HL-60 (cell line): ENCODE measurements around the gene MDH2.

Experiments
- DNase-seq, 2 experiments: peaks; one replicate each; pipeline ENCODE4 v3.0.0-alpha.2; 2010 to 2020; ENCODE audit warnings: low read depth in 1 of 2, low spot score in 1 of 2
- H3K27ac ChIP-seq: fragments of 250-450 bp; sonication (Bioruptor Pico); replicated peaks from 2 replicates; pipeline ENCODE4 v1.5.1; 2020; ENCODE audit warnings: mild to moderate bottlenecking, moderate library complexity
- H3K27me3 ChIP-seq: fragments of 250-450 bp; sonication (Bioruptor Pico); 2 replicates; pipeline ENCODE4 v1.5.1; 2021; ENCODE audit warnings: mild to moderate bottlenecking, moderate library complexity; ENCODE audit not compliant: insufficient read depth, poor library complexity, severe bottlenecking
- H3K4me3 ChIP-seq: replicated peaks from 2 replicates; pipeline ENCODE4 v1.5.1; 2011; ENCODE audit warnings: mild to moderate bottlenecking, control low read depth, low read length; ENCODE audit not compliant: insufficient read depth
- GABPA ChIP-seq: IDR thresholded peaks from 2 replicates; pipeline ENCODE4 v1.6.1; 2012; ENCODE audit warnings: low read depth
- POLR2AphosphoS5 ChIP-seq: IDR thresholded peaks from 2 replicates; pipeline ENCODE4 v1.6.1; 2012; ENCODE audit warnings: low read depth
- SPI1 ChIP-seq: IDR thresholded peaks from 2 replicates; pipeline ENCODE4 v1.6.1; 2012; ENCODE audit warnings: low read depth, mild to moderate bottlenecking, borderline replicate concordance
- TF ChIP-seq, protein P1 (sequence below): IDR thresholded peaks from 2 replicates; pipeline ENCODE4 v1.6.1; 2012; ENCODE audit warnings: low read depth; ENCODE audit not compliant: insufficient replicate concordance
- TF ChIP-seq, protein P2 (sequence below): IDR thresholded peaks from one replicate; pipeline ENCODE4 v1.5.1; 2011; ENCODE audit warnings: low read length, control low read depth, inconsistent platforms; ENCODE audit not compliant: insufficient read depth

Gene MDH2

DNA sequence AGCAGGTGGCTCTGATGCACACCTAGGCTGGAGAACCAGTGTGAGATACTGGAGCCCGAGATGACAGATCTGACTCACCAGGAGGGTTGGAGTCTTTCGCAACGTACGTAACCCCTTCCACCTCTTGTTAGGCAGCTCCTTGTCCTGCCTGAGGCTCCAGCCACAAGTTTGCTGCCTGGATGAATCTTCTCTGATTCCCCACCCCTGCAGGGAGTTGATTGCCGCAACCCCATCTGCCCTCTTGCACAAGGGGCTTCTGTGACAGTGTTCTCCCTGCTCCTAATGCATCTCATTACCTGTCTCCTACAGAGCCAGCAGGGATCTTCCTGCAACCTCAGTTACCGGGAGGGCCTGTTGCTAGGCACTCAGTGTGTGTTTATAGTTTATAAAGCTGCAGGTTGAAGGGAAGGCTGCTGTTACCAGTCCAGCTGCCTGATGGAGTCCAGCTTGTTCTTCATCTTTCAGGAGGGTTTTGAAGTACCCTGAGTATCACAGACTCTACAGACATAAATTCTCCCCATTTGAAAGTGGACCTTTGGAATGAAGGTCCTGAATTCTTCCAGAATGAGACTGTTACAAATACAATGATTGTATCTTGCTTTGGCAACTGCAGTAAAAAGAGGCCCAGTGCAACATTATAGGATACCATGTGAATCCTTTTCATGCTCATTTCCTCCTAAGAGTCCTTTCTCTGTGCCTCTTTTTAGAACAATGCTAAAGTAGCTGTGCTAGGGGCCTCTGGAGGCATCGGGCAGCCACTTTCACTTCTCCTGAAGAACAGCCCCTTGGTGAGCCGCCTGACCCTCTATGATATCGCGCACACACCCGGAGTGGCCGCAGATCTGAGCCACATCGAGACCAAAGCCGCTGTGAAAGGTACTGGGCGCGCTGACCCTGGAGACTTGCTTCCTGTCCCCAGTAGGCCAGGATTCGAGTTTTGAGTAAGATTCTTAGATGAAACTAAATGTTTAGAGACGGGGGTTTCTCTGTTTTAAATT, 6.5 kb downstream of the MDH2 start:
- no peak for TF ChIP-seq SPI1
- no peak for TF ChIP-seq GABPA
- TF ChIP-seq, protein P1, sequence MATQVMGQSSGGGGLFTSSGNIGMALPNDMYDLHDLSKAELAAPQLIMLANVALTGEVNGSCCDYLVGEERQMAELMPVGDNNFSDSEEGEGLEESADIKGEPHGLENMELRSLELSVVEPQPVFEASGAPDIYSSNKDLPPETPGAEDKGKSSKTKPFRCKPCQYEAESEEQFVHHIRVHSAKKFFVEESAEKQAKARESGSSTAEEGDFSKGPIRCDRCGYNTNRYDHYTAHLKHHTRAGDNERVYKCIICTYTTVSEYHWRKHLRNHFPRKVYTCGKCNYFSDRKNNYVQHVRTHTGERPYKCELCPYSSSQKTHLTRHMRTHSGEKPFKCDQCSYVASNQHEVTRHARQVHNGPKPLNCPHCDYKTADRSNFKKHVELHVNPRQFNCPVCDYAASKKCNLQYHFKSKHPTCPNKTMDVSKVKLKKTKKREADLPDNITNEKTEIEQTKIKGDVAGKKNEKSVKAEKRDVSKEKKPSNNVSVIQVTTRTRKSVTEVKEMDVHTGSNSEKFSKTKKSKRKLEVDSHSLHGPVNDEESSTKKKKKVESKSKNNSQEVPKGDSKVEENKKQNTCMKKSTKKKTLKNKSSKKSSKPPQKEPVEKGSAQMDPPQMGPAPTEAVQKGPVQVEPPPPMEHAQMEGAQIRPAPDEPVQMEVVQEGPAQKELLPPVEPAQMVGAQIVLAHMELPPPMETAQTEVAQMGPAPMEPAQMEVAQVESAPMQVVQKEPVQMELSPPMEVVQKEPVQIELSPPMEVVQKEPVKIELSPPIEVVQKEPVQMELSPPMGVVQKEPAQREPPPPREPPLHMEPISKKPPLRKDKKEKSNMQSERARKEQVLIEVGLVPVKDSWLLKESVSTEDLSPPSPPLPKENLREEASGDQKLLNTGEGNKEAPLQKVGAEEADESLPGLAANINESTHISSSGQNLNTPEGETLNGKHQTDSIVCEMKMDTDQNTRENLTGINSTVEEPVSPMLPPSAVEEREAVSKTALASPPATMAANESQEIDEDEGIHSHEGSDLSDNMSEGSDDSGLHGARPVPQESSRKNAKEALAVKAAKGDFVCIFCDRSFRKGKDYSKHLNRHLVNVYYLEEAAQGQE, result no peak
- TF ChIP-seq, protein P2, sequence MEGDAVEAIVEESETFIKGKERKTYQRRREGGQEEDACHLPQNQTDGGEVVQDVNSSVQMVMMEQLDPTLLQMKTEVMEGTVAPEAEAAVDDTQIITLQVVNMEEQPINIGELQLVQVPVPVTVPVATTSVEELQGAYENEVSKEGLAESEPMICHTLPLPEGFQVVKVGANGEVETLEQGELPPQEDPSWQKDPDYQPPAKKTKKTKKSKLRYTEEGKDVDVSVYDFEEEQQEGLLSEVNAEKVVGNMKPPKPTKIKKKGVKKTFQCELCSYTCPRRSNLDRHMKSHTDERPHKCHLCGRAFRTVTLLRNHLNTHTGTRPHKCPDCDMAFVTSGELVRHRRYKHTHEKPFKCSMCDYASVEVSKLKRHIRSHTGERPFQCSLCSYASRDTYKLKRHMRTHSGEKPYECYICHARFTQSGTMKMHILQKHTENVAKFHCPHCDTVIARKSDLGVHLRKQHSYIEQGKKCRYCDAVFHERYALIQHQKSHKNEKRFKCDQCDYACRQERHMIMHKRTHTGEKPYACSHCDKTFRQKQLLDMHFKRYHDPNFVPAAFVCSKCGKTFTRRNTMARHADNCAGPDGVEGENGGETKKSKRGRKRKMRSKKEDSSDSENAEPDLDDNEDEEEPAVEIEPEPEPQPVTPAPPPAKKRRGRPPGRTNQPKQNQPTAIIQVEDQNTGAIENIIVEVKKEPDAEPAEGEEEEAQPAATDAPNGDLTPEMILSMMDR, result no peak
- TF ChIP-seq POLR2AphosphoS5, result no peak
- DNase-seq, result peak; percentile 69 to 78
- H3K4me3 ChIP-seq, result no peak overlapping the region
- H3K27me3 ChIP-seq, result no peaks in the 10 kb centered on the region
- H3K27ac ChIP-seq, result no peak overlapping the region

DNA sequence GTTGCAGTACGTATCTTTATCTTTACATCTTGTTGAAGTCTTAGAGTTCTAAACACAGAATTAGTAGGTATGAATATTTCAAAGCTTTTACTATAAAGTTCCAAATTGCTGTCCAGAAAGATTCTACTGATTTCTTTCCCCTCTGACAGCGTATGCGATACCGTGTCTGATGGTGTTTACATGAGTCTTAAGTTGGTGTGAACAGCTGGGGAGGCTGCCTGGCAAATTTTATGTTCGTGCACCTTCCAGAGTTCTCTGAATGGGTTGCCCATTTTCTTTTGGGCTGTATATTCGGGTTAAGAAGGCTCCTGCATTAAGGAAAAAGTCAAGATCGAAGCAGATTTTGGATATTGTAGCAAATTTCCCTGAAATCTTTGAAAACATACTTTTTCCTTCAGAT, 8.3 kb downstream of the MDH2 start:
- no peaks in the 10 kb centered on the region for H3K27me3 ChIP-seq
- DNase-seq, result no peak
- TF ChIP-seq GABPA (no peak), POLR2AphosphoS5 (no peak)
- TF ChIP-seq, protein P2, result no peak
- no peak overlapping the region for H3K4me3 ChIP-seq
- no peak overlapping the region for H3K27ac ChIP-seq

DNA sequence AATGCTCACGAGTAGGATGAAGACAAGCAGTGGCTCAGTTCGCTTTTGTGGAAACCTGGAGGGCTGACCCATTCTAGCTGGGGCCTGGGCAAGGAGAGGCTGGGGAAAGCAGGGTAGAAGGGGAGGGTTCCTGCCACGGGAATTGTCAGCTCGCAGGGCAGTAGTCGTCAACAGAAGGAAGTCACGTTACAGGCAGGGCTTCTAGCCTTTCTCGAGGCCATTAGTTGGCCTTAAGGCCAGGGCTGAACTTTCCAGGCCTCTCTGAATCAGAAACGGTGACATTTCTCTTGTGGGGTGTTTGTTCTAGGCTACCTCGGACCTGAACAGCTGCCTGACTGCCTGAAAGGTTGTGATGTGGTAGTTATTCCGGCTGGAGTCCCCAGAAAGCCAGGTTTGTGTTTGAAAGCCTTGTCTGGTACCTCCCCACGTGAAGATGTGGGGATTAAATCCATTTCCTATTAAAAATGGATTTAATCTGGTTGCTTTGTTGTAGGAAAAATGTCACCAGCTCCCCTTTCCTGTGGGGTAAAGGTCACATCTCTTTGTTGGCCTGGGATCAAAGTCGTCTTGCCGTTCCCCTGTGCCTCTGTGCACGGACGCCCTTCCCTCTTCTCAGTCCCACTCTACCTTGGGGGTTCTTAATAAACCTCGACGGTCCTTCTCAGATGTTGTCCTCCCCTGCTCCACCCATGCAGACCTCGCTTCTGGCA, 9.4 kb downstream of the MDH2 start:
- Histone ChIP-seq H3K27me3 (no peaks in the 10 kb centered on the region), H3K4me3 (no peak overlapping the region), H3K27ac (no peak overlapping the region)
- TF ChIP-seq, protein P1, result no peak
- TF ChIP-seq POLR2AphosphoS5, result no peak
- no peak for TF ChIP-seq GABPA
- TF ChIP-seq SPI1, result no peak
- TF ChIP-seq, protein P2, result no peak
- DNase-seq, result no peak
